Subcutaneous abdominal adipose tissue (tissue), 5 donors: ENCODE results near the gene VIPR2.

Source experiments
- H3K27ac ChIP-seq: one replicate; pipeline ENCODE4 v1.7.0; 2013; ENCODE audit warnings: low read depth, mild to moderate bottlenecking, inconsistent platforms, low read length, moderate library complexity
- H3K27me3 ChIP-seq, 5 donors: one replicate each; pipeline ENCODE4 v1.7.0; 2013; ENCODE audit warnings: low read length in 5 of 5, inconsistent platforms in 1 of 5; ENCODE audit not compliant: control insufficient read depth in 5 of 5, insufficient read depth in 4 of 5
- H3K36me3 ChIP-seq, 5 donors: one replicate each; pipeline ENCODE4 v1.7.0; 2013; ENCODE audit warnings: low read length in 5 of 5; ENCODE audit not compliant: control insufficient read depth in 5 of 5, insufficient read depth in 5 of 5
- H3K4me1 ChIP-seq, 5 donors: one replicate each; pipeline ENCODE4 v1.7.0; 2013; ENCODE audit warnings: low read length in 5 of 5, mild to moderate bottlenecking in 3 of 5, moderate library complexity in 1 of 5; ENCODE audit not compliant: control insufficient read depth in 5 of 5, insufficient read depth in 5 of 5
- H3K4me3 ChIP-seq, 5 donors: one replicate each; pipeline ENCODE4 v1.7.0; 2013; ENCODE audit warnings: low read length in 5 of 5, low read depth in 1 of 5
- H3K9ac ChIP-seq, 5 donors: one replicate each; pipeline ENCODE4 v1.7.0; 2013; ENCODE audit warnings: low read length in 5 of 5, mild to moderate bottlenecking in 4 of 5, moderate library complexity in 3 of 5
- H3K9me3 ChIP-seq, 5 donors: one replicate each; pipeline ENCODE4 v1.7.0; 2013; ENCODE audit warnings: low read length in 5 of 5; ENCODE audit not compliant: control insufficient read depth in 5 of 5
- donor health status: healthy.
- donor health status: healthy.
- donor health status: healthy.
- donor health status: healthy.
- donor health status: healthy.

The VIPR2 gene

GRCh38 chr7:159014297-159015062 lies 130.2 kb downstream of the VIPR2 start:
- Histone ChIP-seq H3K4me3 (no peak overlapping the region), H3K9me3 (no peaks in the 10 kb centered on the region), H3K27ac (no peak overlapping the region), H3K4me1 (peaks cover 0 to 16% (median 15%) of the 10 kb centered on the region in 5 donors), H3K9ac (no peak overlapping the region), H3K27me3 (peaks cover 0 to 3% (median 0%) of the 10 kb centered on the region in 5 donors), H3K36me3 (no peaks in the 10 kb centered on the region)

DNA sequence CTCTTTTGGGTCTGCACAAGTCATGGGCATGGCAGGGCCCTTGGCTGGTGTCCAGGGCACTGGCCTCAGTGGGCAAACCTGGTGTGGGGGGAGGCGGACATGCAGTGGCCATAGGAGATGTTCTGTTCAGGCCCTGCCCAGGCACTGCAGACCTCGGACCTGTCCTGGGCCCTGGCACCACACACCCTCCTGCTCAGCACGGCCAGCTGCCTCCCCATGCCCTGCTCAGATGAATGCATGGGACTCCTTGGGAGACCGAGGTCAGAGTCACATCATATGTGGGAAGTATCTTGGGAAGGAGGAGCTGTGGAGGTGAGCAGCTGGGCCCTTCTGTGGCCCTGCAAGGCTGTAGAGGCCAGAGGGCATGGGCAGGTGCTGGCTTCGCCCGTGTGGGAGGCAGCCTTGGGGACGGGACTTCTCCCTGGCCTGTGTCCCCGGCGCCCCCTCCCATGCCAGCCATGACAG lies 130.8 kb downstream of the VIPR2 start:
- Histone ChIP-seq H3K4me3 (no peak overlapping the region), H3K27me3 (peaks cover 0 to 3% (median 0%) of the 10 kb centered on the region in 5 donors), H3K27ac (no peak overlapping the region), H3K9me3 (no peaks in the 10 kb centered on the region), H3K4me1 (peaks cover 0 to 16% (median 15%) of the 10 kb centered on the region in 5 donors), H3K9ac (no peak overlapping the region), H3K36me3 (no peaks in the 10 kb centered on the region)

- Histone ChIP-seq H3K27ac (no peak overlapping the region), H3K4me1 (peaks cover 0 to 16% (median 15%) of the 10 kb centered on the region in 5 donors), H3K36me3 (no peaks in the 10 kb centered on the region), H3K4me3 (no peak overlapping the region), H3K9ac (no peak overlapping the region), H3K27me3 (peaks cover 0 to 3% (median 0%) of the 10 kb centered on the region in 5 donors), H3K9me3 (no peaks in the 10 kb centered on the region)
These were observed 131.4 kb downstream of the VIPR2 start for GRCh38 chr7:159013181-159013690.

- H3K4me3 ChIP-seq = no peak overlapping the region
- H3K9ac ChIP-seq = no peak overlapping the region
- peaks cover 0 to 16% (median 15%) of the 10 kb centered on the region in 5 donors for H3K4me1 ChIP-seq
- no peaks in the 10 kb centered on the region for H3K36me3 ChIP-seq
- no peak overlapping the region for H3K27ac ChIP-seq
- no peaks in the 10 kb centered on the region for H3K9me3 ChIP-seq
- peaks cover 0 to 3% (median 0%) of the 10 kb centered on the region in 5 donors for H3K27me3 ChIP-seq
These were observed 132.2 kb downstream of the VIPR2 start for GRCh38 chr7:159012353-159013069.

GRCh38 chr7:159011722-159012022 lies 133.0 kb downstream of the VIPR2 start:
- Histone ChIP-seq H3K9me3 (no peaks in the 10 kb centered on the region), H3K9ac (no peak overlapping the region), H3K27ac (no peak overlapping the region), H3K36me3 (no peaks in the 10 kb centered on the region), H3K4me1 (peaks cover 0 to 16% (median 15%) of the 10 kb centered on the region in 5 donors), H3K4me3 (no peak overlapping the region), H3K27me3 (peaks cover 0 to 3% (median 2%) of the 10 kb centered on the region in 5 donors)

DNA sequence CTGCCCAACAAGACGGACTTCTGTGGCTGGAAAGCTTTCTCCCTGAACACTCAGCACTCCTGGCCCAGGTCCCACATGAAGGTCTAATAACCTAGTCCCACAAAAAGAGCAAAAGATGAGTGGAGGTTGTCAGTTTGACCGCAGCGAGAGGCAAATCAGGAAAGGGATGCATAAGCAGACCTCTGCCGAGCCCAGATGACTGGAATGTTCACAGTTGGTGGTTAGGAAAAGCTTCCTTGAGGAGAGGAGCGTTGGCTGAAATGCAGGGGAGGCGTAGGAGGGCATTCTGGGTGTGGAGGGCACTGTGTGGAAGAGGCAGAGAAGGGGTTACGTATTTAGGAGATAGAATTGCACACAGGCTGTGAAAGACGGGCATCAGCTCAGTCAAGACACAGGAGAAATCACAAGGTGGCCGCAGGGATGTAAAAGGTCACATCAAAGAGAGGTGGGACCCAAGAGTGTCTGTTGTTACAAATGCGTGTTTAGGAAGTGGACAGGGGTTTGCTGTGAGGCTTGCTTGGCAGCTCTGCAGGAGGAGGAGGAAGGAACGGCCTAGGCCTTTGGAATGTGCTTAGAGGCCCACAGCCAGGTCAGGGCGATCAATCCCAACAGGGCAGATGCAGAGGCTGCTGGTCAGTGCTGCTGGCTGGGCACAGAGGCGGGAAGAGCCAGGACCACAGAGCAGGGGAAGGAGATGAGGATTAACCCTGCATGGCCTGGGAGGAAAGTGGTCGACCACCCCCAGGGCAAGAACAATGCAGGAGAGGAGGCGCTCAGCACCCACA lies 133.5 kb downstream of the VIPR2 start:
- Histone ChIP-seq H3K4me1 (peaks cover 0 to 16% (median 15%) of the 10 kb centered on the region in 5 donors), H3K9ac (no peak overlapping the region), H3K4me3 (no peak overlapping the region), H3K27ac (no peak overlapping the region), H3K27me3 (peaks cover 0 to 3% (median 2%) of the 10 kb centered on the region in 5 donors), H3K9me3 (no peaks in the 10 kb centered on the region), H3K36me3 (no peaks in the 10 kb centered on the region)

- H3K27me3 ChIP-seq = peaks cover 0 to 3% (median 2%) of the 10 kb centered on the region in 5 donors
- H3K36me3 ChIP-seq = no peaks in the 10 kb centered on the region
- peaks cover 0 to 11% (median 11%) of the 10 kb centered on the region in 5 donors for H3K4me1 ChIP-seq
- H3K9me3 ChIP-seq = no peaks in the 10 kb centered on the region
- H3K4me3 ChIP-seq = no peak overlapping the region
- H3K9ac ChIP-seq = no peak overlapping the region
- no peak overlapping the region for H3K27ac ChIP-seq
These were observed 134.3 kb downstream of the VIPR2 start for GRCh38 chr7:159010411-159010810.

DNA sequence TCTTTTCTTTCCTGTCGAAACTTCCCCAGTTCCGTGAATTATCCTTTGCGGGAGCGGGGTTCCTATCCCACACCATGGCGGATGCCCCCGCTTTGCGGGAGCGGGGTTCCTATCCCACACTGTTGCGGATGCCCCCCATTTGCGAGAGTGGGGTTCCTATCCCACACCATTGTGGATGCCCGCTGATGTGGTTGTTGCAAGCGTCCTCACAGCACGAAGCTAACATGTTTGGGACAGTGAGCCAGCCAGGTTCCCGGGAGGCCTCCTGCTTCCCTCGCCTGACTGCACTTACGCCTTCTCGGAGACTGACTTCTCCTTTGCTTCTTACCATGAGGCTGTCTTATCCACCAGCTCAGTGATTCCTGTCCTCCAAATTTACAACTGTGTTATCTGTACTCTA lies 134.7 kb downstream of the VIPR2 start:
- H3K36me3 ChIP-seq = no peaks in the 10 kb centered on the region
- peaks cover 0 to 6% (median 6%) of the 10 kb centered on the region in 5 donors for H3K4me1 ChIP-seq
- no peak overlapping the region for H3K9ac ChIP-seq
- no peak overlapping the region for H3K4me3 ChIP-seq
- no peak overlapping the region for H3K27ac ChIP-seq
- peaks cover 0 to 3% (median 2%) of the 10 kb centered on the region in 5 donors for H3K27me3 ChIP-seq
- H3K9me3 ChIP-seq = no peaks in the 10 kb centered on the region

- Histone ChIP-seq H3K9me3 (no peaks in the 10 kb centered on the region), H3K9ac (no peak overlapping the region), H3K4me1 (peaks cover 0 to 6% (median 5%) of the 10 kb centered on the region in 5 donors), H3K27ac (no peak overlapping the region), H3K27me3 (peaks cover 0 to 3% (median 2%) of the 10 kb centered on the region in 5 donors), H3K4me3 (no peak overlapping the region), H3K36me3 (no peaks in the 10 kb centered on the region)
These were observed 136.2 kb downstream of the VIPR2 start for GRCh38 chr7:159008417-159008816.
